HG02678 (cell line): ENCODE results near the gene SHISA2.
"Not testable (repeated sequence)": the region's sequence is repeated elsewhere in the genome, so short reads cannot be mapped to it uniquely, and the experiment has no call there.

Experiments used
- ATAC-seq: cut with Tn5 transposase; IDR thresholded peaks from one replicate; pipeline ENCODE4 v1.9.1; 2021; ENCODE audit warnings: mild to moderate bottlenecking, moderate library complexity; ENCODE audit not compliant: unreplicated experiment

The SHISA2 gene

DNA sequence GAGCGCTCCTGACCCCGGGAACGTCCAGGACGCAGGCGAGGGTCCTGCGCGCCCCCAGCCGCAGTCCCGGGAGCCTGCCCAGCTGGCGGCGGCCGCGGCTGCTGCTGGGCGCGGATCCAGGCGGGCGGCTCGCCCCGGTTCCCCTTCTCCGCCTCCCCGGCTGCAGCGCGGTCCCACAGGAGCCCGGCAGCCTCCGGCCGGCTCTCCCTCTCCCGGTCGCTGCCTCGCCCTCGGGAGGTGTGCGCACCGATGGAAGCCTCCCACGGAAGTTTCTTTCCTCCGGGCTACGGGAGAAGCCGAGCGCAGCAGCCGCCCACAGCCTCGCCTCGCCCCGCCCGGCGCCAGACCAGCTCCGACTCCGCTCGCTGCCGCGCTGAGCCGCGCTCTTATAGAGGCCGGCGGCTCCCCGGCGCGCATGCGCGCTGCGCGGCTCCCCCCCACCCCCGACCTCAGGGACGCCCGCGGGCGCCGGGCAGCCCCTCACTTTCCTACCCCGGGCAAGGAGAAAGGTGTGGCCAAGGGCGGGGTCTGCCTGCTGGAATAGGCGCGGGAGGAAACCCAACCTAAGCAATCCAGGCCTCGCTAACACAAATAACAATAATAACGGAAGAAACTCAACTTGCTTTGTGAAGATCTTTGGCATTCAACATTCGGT, at the start of gene SHISA2:
SHISA2 (minus strand) TSS at position 360 of the 655 bp plus-strand sequence. CDS start 1,041 bp downstream, outside the sequence.
- ATAC-seq: no peak

- no peak for ATAC-seq
These were observed 44.2 kb upstream of the SHISA2 start for GRCh38 chr13:26095846-26096610.

GRCh38 chr13:26095338-26095737, 43.5 kb upstream of the SHISA2 start:
- no peak for ATAC-seq

GRCh38 chr13:26076821-26077220, 25.0 kb upstream of the SHISA2 start:
- not testable (repeated sequence) for ATAC-seq

DNA sequence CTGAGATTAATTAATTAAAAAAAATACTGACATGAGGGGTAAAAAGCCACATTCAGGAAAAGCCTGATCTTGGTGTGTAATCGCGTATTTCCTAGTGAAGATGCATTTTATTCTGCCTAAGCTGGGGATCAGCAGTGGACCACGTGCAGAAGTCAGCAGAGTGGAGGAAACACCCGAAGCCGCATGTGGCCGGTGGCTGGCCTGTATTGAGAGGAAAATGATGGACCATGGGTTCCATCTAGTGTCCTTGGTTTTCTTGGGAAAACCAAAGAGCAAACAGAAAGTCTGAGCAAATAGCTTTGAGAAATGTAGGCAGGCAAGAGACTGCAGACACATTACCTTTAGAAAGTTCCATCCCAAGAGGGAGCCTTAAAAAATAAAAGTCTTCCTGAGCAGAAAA, 23.7 kb upstream of the SHISA2 start:
- no peak for ATAC-seq

GRCh38 chr13:26074706-26075105, 22.9 kb upstream of the SHISA2 start:
- no peak for ATAC-seq

- peak; percentile 62 for ATAC-seq
These were observed 20.5 kb upstream of the SHISA2 start for GRCh38 chr13:26072335-26072734.

DNA sequence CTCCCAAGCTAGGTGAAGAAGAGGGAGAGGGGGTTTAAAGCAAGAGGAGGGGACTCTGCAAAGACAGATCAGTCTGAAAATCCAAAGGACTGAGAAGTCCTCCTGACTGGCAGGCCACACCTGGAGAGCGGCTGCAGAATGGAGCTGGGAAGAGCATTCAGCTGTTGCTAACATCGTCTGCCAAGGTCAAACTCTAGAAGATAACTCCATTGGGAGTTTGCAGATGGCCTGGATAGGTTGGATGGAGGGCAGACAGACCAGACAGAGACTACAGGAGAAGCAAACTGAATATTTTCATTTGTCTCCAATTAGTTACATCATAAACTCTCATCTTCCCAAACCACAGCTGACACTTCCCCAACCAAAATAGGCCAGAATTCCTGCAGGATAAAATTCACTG, 19.9 kb upstream of the SHISA2 start:
- ATAC-seq: no peak

DNA sequence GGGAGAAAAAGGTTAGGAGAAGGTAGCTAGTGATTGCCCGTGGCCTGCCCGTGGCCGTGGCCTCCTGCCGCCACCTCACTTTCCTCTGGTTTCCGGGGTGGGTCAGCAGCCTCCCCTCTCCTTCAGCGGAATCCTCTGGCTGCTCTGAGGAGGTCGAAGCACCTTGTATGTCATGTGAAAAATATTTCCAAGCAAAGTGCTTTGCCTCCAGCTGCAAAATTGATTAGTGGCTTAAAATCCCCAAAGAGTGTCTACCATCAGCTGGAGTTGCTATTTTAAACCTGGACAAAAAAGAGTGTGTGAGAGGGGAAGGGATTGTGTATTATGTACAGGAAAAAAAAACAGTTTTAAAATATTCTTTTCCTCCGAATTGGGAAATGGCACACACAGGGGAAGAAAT, 17.8 kb upstream of the SHISA2 start:
- not testable (repeated sequence) for ATAC-seq

DNA sequence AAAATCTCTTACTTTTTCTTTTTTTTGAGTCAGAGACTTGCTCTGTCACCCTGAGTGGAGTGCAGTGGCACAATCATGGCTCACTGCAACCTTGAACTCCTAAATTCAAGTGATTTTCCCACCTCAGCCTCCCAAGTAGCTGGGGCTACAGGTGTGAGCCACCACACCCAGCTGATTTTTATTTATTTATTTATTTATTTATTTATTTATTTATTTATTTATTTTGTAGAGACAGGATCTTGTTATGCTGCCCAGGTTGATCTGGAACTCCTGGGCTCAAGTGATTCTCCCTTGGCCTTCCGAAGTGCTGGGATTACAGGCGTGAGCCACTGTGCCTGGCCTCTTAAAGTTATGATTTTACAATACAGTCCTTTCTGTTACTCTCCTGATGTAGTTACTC, 16.6 kb upstream of the SHISA2 start:
- not testable (repeated sequence) for ATAC-seq

GRCh38 chr13:26067601-26068000, 15.8 kb upstream of the SHISA2 start:
- ATAC-seq: no peak

DNA sequence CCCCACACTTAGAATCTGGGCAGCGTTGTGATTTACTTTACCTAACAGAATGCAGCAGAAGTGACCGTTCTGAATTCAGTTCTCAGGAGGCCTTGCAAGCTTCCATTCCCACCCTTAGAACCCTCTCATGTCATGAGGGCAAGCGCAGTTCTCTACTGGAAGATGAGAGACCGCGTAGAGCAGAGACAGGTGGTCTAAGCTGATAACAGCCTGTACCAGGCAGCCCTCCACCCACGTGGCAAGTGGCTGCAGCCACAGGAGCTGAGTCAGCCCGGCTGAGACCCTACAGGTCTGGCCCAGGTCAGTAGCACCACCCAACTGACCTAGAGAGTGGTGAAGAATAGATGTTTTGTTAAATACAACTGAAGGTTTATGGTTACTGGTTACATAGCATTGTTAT, 14.7 kb upstream of the SHISA2 start:
- ATAC-seq: not testable (repeated sequence)

DNA sequence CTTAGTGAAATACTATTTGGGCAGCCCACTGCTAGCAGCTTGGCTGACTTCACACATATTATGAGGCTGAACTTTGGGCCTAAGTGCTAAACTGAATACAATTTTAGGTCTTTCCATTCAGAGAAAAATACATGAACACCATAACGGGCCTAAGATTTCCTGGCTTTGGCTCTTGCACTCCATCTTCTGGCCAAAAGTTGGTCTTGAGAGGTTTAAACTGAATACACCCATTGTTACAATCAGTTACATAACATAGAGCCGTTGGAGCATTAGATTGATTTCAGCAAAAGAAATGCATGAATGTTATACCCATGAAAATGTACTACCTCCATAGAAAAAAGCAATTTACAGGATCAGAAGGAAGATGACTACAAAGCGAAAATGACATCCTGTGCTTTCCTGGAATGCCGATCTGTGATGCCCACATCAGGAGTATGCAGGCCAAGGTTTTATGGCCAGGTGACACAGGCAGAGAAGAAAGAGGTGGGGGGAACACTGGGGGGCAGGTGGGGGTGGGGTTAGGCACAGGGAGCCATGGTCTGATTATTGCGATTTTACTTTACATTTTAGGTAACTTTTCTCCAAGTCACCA, 11.1 kb upstream of the SHISA2 start:
- ATAC-seq: no peak

DNA sequence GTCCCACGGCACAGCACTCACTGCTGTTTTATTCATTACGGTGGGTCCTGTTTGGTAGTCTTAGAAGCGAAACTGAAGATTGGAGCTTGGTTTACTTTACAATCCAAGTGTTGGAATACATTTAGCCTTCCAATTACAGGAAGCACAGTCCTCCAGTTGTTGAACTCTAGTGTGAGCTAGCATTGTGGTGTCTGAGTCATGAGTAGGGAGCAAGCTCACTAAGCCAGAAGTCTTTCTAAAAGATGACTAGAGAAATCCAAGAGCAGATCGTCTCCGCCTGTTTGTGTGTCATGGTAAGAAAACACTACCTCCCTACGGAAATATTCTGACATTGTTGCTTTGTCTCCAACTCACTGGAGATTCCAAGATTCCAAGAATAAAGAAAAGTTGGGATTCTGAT, 10.1 kb upstream of the SHISA2 start:
- ATAC-seq: no peak

DNA sequence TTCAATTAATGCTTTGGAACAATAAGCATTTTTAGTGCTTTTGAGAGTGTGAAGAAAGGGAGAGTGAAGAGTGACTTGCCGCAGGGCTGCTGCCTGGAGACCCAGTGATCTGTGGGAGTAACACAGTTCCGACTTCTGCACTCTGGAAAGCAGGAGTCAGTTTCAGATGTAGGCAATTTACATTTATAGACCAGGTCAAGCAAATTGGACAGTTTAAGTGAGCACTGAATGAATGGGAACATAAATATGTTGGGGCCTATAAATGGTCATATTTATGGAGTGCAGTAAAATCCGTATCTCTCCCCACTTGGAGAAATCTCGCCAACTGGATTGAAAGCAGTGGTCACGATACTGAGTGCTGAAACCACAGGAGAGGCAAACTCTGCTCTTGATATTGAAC, 9.4 kb upstream of the SHISA2 start:
- ATAC-seq: no peak

GRCh38 chr13:26060357-26060756, 8.5 kb upstream of the SHISA2 start:
- no peak for ATAC-seq

- no peak for ATAC-seq
These were observed 6.9 kb upstream of the SHISA2 start for GRCh38 chr13:26058704-26059103.

- no peak for ATAC-seq
These were observed 3.1 kb upstream of the SHISA2 start for GRCh38 chr13:26054896-26055295.

GRCh38 chr13:26053418-26053980, 1.7 kb upstream of the SHISA2 start:
- ATAC-seq: no peak

- ATAC-seq: no peak
These were observed 521 bp upstream of the SHISA2 start for GRCh38 chr13:26052337-26052736.

GRCh38 chr13:26051231-26051656, 572 bp downstream of the SHISA2 start:
- no peak for ATAC-seq
